Memory B cell (primary cell): ENCODE measurements around the gene TMEM135.
"Not testable (repeated sequence)": the region's sequence is repeated elsewhere in the genome, so short reads cannot be mapped to it uniquely, and the experiment has no call there.

Source experiments
- ATAC-seq: fragments of 150-1000 bp; cut with Tn5 transposase; 2 replicates; pipeline ENCODE4 v1.10.0; 2021; ENCODE audit warnings: low read depth, mild to moderate bottlenecking, moderate library complexity
- DNase-seq, 2 donors: peaks; one replicate each; pipeline ENCODE4 v3.0.0; 2022; ENCODE audit warnings: low spot score in 2 of 2
- H3K27ac Mint-ChIP-seq: one replicate; pipeline ENCODE4 v1.8.0; 2022; ENCODE audit warnings: mild to moderate bottlenecking, moderate library complexity, mixed read lengths
- H3K27me3 Mint-ChIP-seq: one replicate; pipeline ENCODE4 v1.8.0; 2022; ENCODE audit warnings: mixed read lengths
- H3K36me3 Mint-ChIP-seq: one replicate; pipeline ENCODE4 v1.8.0; 2022; ENCODE audit warnings: mild to moderate bottlenecking, mixed read lengths
- H3K4me1 Mint-ChIP-seq: one replicate; pipeline ENCODE4 v1.8.0; 2022; ENCODE audit warnings: mixed read lengths
- H3K4me3 Mint-ChIP-seq: one replicate; pipeline ENCODE4 v1.8.0; 2022; ENCODE audit warnings: mild to moderate bottlenecking, moderate library complexity, mixed read lengths
- H3K9me3 Mint-ChIP-seq: one replicate; pipeline ENCODE4 v1.8.0; 2022; ENCODE audit warnings: mixed read lengths

Gene TMEM135

GRCh38 chr11:87037450-87038234 is at the start of gene TMEM135:
Gene TMEM135 (plus strand): TSS chr11:87037934. CDS start chr11:87038046, 112 bp downstream.
- H3K27ac Mint-ChIP-seq, result peak within 1 kb of the TSS; percentile 78
- H3K4me1 Mint-ChIP-seq, result peaks cover 28% of the 10 kb centered on the region
- H3K27me3 Mint-ChIP-seq, result no peaks in the 10 kb centered on the region
- no peaks in the 10 kb centered on the region for H3K9me3 Mint-ChIP-seq
- DNase-seq (peak; percentile 83 to 84), ATAC-seq (peak; percentile 91)
- peaks cover 2% of the 10 kb centered on the region for H3K36me3 Mint-ChIP-seq
- peak within 1 kb of the TSS; percentile 95 for H3K4me3 Mint-ChIP-seq

GRCh38 chr11:86988351-86988881 is 49.3 kb upstream of the TMEM135 start:
- no peaks in the 10 kb centered on the region for H3K4me1 Mint-ChIP-seq
- no peak overlapping the region for H3K4me3 Mint-ChIP-seq

GRCh38 chr11:86990031-86990430 is 47.7 kb upstream of the TMEM135 start:
- no peaks in the 10 kb centered on the region for H3K4me1 Mint-ChIP-seq
- ATAC-seq, result no peak
- H3K27me3 Mint-ChIP-seq, result peaks cover 2% of the 10 kb centered on the region

More at GRCh38 chr11:86988351-86988881, 49.3 kb upstream of the TMEM135 start:
- ATAC-seq, result no peak
- Mint-ChIP-seq H3K36me3 (no peaks in the 10 kb centered on the region), H3K9me3 (no peaks in the 10 kb centered on the region), H3K27ac (no peak overlapping the region), H3K27me3 (peaks cover 5% of the 10 kb centered on the region)
- DNase-seq, result no peak

GRCh38 chr11:86990515-86990914 is 47.2 kb upstream of the TMEM135 start:
- Mint-ChIP-seq H3K27me3 (peaks cover 2% of the 10 kb centered on the region), H3K4me1 (no peaks in the 10 kb centered on the region), H3K27ac (no peak overlapping the region), H3K36me3 (no peaks in the 10 kb centered on the region), H3K9me3 (no peaks in the 10 kb centered on the region), H3K4me3 (no peak overlapping the region)
- DNase-seq (no peak), ATAC-seq (no peak)

More at GRCh38 chr11:86990031-86990430, 47.7 kb upstream of the TMEM135 start:
- H3K9me3 Mint-ChIP-seq, result no peaks in the 10 kb centered on the region
- no peak overlapping the region for H3K4me3 Mint-ChIP-seq
- DNase-seq, result no peak
- no peak overlapping the region for H3K27ac Mint-ChIP-seq
- H3K36me3 Mint-ChIP-seq, result no peaks in the 10 kb centered on the region

GRCh38 chr11:86991341-86991740 is 46.4 kb upstream of the TMEM135 start:
- DNase-seq (no peak), ATAC-seq (no peak)
- Mint-ChIP-seq H3K4me1 (no peaks in the 10 kb centered on the region), H3K27ac (no peak overlapping the region), H3K9me3 (no peaks in the 10 kb centered on the region), H3K4me3 (no peak overlapping the region), H3K36me3 (no peaks in the 10 kb centered on the region), H3K27me3 (no peaks in the 10 kb centered on the region)

- not testable (repeated sequence) for H3K9me3 Mint-ChIP-seq, H3K4me3 Mint-ChIP-seq, ATAC-seq, H3K4me1 Mint-ChIP-seq, H3K27me3 Mint-ChIP-seq, H3K36me3 Mint-ChIP-seq, DNase-seq, H3K27ac Mint-ChIP-seq
These were observed 45.4 kb upstream of the TMEM135 start for GRCh38 chr11:86992340-86992739.

- Mint-ChIP-seq H3K27me3 (no peaks in the 10 kb centered on the region), H3K9me3 (no peaks in the 10 kb centered on the region), H3K36me3 (no peaks in the 10 kb centered on the region), H3K4me1 (no peaks in the 10 kb centered on the region), H3K27ac (no peak overlapping the region), H3K4me3 (no peak overlapping the region)
- ATAC-seq (no peak), DNase-seq (no peak)
These were observed 44.7 kb upstream of the TMEM135 start for GRCh38 chr11:86993031-86993430.

- Mint-ChIP-seq H3K27me3 (no peaks in the 10 kb centered on the region), H3K4me1 (no peaks in the 10 kb centered on the region), H3K27ac (no peak overlapping the region), H3K36me3 (no peaks in the 10 kb centered on the region), H3K4me3 (no peak overlapping the region), H3K9me3 (no peaks in the 10 kb centered on the region)
- DNase-seq (no peak), ATAC-seq (no peak)
These were observed 40.7 kb upstream of the TMEM135 start for GRCh38 chr11:86996953-86997570.

- no peak overlapping the region for H3K4me3 Mint-ChIP-seq
These were observed 38.3 kb upstream of the TMEM135 start for GRCh38 chr11:86999388-86999787.

GRCh38 chr11:86999859-87000753 is 37.6 kb upstream of the TMEM135 start:
- Mint-ChIP-seq H3K36me3 (no peaks in the 10 kb centered on the region), H3K27me3 (peaks cover 2% of the 10 kb centered on the region), H3K4me3 (no peak overlapping the region), H3K27ac (no peak overlapping the region), H3K9me3 (no peaks in the 10 kb centered on the region), H3K4me1 (no peaks in the 10 kb centered on the region)
- ATAC-seq, result no peak
- DNase-seq, result no peak

More at GRCh38 chr11:86999388-86999787, 38.3 kb upstream of the TMEM135 start:
- Mint-ChIP-seq H3K27me3 (no peaks in the 10 kb centered on the region), H3K36me3 (no peaks in the 10 kb centered on the region), H3K9me3 (no peaks in the 10 kb centered on the region), H3K4me1 (no peaks in the 10 kb centered on the region), H3K27ac (no peak overlapping the region)
- ATAC-seq (no peak), DNase-seq (no peak)

- Mint-ChIP-seq H3K27me3 (peaks cover 7% of the 10 kb centered on the region), H3K9me3 (no peaks in the 10 kb centered on the region), H3K4me3 (no peak overlapping the region), H3K36me3 (no peaks in the 10 kb centered on the region), H3K4me1 (no peaks in the 10 kb centered on the region), H3K27ac (no peak overlapping the region)
- no peak for ATAC-seq
- DNase-seq, result no peak
These were observed 34.8 kb upstream of the TMEM135 start for GRCh38 chr11:87002918-87003317.

GRCh38 chr11:87004281-87004680 is 33.5 kb upstream of the TMEM135 start:
- not testable (repeated sequence) for H3K27ac Mint-ChIP-seq, H3K4me1 Mint-ChIP-seq, H3K4me3 Mint-ChIP-seq, ATAC-seq, H3K36me3 Mint-ChIP-seq, DNase-seq, H3K27me3 Mint-ChIP-seq, H3K9me3 Mint-ChIP-seq

GRCh38 chr11:87005569-87005921 is 32.2 kb upstream of the TMEM135 start:
- DNase-seq, result no peak
- no peak for ATAC-seq
- H3K4me3 Mint-ChIP-seq, result no peak overlapping the region
- no peaks in the 10 kb centered on the region for H3K9me3 Mint-ChIP-seq
- peaks cover 7% of the 10 kb centered on the region for H3K27me3 Mint-ChIP-seq
- no peak overlapping the region for H3K27ac Mint-ChIP-seq
- no peaks in the 10 kb centered on the region for H3K36me3 Mint-ChIP-seq
- H3K4me1 Mint-ChIP-seq, result no peaks in the 10 kb centered on the region

- ATAC-seq (no peak), DNase-seq (no peak)
- H3K4me3 Mint-ChIP-seq, result no peak overlapping the region
- H3K4me1 Mint-ChIP-seq, result no peaks in the 10 kb centered on the region
- peaks cover 7% of the 10 kb centered on the region for H3K27me3 Mint-ChIP-seq
- H3K36me3 Mint-ChIP-seq, result no peaks in the 10 kb centered on the region
- H3K27ac Mint-ChIP-seq, result no peak overlapping the region
- no peaks in the 10 kb centered on the region for H3K9me3 Mint-ChIP-seq
These were observed 31.7 kb upstream of the TMEM135 start for GRCh38 chr11:87006035-87006434.
